ENCODE measurements around the gene HECA.
"Not testable (repeated sequence)": the region's sequence is repeated elsewhere in the genome, so short reads cannot be mapped to it uniquely, and the experiment has no call there.

Gene HECA

GRCh38 chr6:139219746-139220145 is 84.9 kb downstream of the HECA start:
- no peak for DNase-seq

GRCh38 chr6:139228387-139228786 is 93.5 kb downstream of the HECA start:
- not testable (repeated sequence) for DNase-seq

Measured in activated naive CD4-positive, alpha-beta T cell treated with Interleukin-2 at 50 U/mL for 16 hours (primary cell).